GM18861 (cell line): ENCODE measurements around the gene SLA2.
"Not testable (repeated sequence)": the region's sequence is repeated elsewhere in the genome, so short reads cannot be mapped to it uniquely, and the experiment has no call there.

ENCODE experiments used
- ATAC-seq: cut with Tn5 transposase; IDR thresholded peaks from one replicate; pipeline ENCODE4 v1.9.1; 2021; ENCODE audit not compliant: unreplicated experiment

The SLA2 gene

GRCh38 chr20:36646678-36647077, 682 bp upstream of the SLA2 start:
- no peak for ATAC-seq

DNA sequence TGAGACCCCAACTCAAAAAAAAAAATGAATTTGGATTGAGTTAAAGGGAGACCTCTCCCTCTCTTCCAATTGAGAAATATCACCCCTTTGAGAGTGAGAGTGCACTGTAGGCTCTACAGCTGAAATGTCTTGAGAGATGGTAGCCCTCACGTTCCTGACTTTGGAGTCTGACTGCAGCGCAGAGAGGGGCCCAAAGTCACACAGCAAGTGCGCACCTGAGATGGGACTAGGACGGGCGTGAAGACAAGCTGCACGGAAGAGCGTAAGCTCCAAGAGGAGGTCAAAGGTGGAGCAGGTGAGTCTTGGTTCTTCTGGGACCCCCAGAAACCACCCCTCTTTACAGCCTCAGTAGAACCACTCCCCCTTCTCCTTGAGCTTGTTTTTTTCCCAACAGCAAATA, 643 bp downstream of the SLA2 start:
- ATAC-seq, result no peak

GRCh38 chr20:36644706-36645095, 1.3 kb downstream of the SLA2 start:
- ATAC-seq, result no peak

DNA sequence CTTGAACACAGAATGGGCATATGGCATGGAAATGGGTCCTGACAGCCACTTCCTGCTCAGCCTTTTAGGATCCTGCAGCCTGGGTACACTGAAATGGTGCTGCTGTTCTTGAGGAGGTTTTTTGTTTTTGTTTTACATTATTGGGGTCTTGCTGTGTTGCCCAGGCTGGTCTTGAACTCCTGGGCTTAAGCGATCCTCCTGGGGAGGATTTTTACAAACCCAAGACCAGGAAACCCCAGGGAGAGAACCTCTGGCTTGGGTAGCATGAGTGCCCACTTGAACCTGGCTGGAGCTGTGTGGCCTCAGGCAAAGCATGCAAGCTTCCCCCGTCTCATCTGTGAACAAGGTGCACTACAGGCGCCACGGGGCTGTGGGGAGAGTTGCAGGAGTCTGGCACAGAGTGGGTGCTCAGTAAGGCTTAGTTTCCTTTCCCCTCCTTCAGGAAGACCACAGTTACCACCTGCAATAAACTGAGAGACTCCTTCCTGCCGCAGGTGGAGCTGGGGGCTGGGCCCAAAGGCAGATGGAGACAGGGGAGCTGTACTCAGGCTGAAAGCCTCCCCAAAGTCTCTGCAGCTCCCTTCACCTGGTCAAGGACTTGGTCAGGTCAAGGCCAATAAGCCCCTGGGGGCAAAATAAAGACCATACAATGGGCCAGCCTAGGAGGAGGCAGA, 1.8 kb downstream of the SLA2 start:
- ATAC-seq, result no peak

- no peak for ATAC-seq
These were observed 3.9 kb downstream of the SLA2 start for GRCh38 chr20:36642136-36642535.

- ATAC-seq, result no peak
These were observed 4.5 kb downstream of the SLA2 start for GRCh38 chr20:36641506-36641843.

DNA sequence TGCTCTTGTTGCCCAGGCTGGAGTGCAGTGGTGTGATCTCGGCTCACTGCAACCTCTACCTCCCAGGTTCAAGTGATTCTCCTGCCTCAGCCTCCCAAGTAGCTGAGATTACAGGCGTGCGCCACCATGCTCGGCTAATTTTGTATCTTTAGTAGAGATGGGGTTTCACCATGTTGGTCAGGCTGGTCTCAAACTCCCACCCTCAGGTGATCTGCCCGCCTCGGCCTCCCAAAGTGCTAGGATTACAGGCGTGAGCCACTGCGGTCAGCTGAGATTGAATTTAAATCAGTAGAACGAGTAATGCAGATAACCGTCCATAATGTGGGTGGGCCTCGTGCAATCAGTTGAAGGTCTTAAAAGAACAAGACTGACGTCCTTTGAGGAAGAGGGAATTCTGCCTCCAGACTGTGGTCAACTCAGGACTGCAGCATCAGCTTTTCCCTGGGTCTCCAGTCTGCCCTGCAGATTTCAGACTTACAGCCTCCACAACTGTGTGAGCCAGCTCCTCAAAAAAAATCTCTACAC, 7.1 kb downstream of the SLA2 start:
- not testable (repeated sequence) for ATAC-seq

DNA sequence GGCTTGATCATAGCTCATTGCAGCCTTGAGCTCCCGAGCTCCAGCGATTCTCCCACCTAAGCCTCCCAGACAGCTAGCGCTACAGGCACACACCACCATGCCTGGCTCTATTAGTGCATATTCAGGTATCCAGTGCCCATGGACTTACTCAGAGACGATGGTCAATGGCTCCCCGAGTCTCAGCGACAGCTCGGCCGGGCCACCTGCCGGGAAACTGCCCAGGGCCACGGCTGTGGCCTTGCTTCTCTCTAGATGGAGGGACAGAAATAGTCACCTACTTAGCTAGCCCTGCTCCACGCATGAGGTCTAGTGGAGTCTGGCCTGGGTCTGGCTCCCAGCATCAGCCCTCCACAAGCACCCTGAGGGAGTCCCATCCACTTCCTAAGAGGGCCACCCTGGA, 11.7 kb downstream of the SLA2 start:
- no peak for ATAC-seq

GRCh38 chr20:36633285-36633772, 12.7 kb downstream of the SLA2 start:
- ATAC-seq, result no peak

GRCh38 chr20:36632487-36633284, 13.3 kb downstream of the SLA2 start:
- no peak for ATAC-seq

DNA sequence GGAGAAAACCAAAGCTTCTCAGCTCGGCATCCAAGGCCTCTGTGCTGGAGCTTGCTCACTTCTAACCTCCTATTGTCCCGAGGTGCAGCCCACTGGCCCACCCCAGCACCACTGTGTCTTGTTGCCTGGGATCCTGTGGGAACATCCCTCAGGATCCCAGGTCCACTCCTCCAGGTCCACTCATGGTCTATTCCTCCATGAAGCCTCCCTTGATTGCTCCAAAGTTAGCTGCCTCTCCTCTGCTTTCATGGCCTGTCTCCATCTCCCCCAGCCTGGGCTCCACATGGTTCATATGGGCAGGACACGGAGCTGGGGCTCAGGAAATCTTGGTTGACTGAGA, 13.9 kb downstream of the SLA2 start:
- no peak for ATAC-seq

- ATAC-seq, result no peak
These were observed 14.3 kb downstream of the SLA2 start for GRCh38 chr20:36631646-36632045.

- ATAC-seq, result no peak
These were observed 16.0 kb downstream of the SLA2 start for GRCh38 chr20:36629719-36630681.

- no peak for ATAC-seq
These were observed 17.9 kb downstream of the SLA2 start for GRCh38 chr20:36628076-36628475.

DNA sequence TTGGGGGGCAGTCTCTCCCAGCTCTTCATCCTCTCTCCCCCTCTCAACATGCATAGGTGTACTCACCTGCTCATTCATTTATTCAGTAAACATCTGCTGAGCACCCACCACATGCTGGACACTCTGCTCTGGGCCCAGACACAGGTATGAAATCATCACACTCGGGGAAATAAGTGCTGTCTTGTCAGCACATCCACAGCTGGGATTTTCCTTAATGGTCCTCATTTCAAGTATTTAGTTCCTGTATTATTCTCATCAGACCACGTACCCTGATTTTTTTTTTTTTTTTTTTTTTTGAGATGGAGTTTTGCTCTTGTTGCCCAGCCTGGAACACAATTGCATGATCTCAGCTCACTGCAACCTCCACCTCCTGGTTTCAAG, 21.1 kb downstream of the SLA2 start:
- ATAC-seq, result no peak

- no peak for ATAC-seq
These were observed 21.7 kb downstream of the SLA2 start for GRCh38 chr20:36624068-36624943.

GRCh38 chr20:36623444-36623843, 22.6 kb downstream of the SLA2 start:
- ATAC-seq, result no peak

GRCh38 chr20:36620917-36621316, 25.1 kb downstream of the SLA2 start:
- ATAC-seq, result no peak

- ATAC-seq, result no peak
These were observed 31.0 kb downstream of the SLA2 start for GRCh38 chr20:36614781-36615557.

DNA sequence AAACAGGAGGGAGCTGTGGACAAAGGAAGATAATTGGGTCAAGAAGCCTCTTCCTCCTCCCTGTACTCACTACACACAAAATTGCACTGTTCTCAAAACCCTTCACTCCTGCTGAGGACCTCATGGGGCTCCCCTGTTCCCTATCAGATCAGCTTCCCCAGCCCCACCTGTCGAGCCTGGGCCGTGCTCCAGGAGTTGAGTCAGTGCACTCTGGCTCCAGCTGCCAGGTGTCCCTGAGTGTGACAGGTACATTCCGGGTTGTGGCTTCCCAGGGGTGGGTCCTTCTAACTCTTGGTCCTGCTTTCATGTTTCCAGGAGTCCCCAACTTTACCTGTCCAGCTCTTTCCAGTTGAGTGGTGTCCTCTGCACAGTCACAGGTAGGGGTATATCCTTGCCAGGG, 32.0 kb downstream of the SLA2 start:
- ATAC-seq, result no peak
